Endothelial cell of hepatic sinusoid (primary cell): Measurements from ENCODE around the gene CCDC87.

Source experiments
- in situ Hi-C: cut with HindIII; loops from 2 replicates; pipeline ENCODE4 v1.10.0; 2017; ENCODE audit warnings: low sequenced_read_pairs

CCDC87 gene

DNA sequence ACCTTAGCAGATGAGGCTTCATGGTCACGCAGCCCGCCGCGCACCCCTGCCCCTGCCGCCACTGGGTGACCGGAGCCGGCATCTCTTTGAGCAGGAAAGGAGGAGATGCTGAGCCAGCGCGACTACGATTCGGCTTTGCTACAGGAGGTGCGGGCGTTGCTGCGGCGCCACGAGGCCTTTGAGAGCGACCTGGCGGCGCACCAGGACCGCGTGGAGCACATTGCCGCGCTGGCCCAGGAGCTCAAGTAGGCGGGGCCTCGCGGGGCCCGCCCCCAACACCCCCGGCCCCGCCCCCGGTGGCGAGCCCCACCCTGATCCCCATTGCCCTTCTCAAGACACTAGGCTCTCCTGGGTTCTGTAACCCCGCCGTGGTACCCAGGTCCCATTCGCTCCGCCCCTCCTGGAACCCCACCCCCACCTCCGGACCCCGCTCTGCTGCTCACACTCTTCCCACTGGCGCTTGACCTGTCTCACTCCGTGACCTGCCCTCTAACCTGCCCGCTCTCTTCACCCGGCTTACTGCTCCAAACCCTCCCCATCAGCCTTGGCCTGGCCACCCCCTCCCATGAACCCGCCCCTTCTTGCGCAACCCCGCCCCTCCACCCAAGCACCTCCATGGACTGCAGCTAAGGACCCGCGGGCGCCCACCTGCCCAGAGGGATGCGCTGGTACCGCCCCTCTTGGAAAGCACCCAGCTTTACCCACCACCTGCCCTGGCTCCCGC is 33.6 kb downstream of the CCDC87 start:
- in situ Hi-C loops, result loop anchor here (5.0 kb wide), 1 partner anchor 43 kb away; no protein-coding TSS in a partner anchor

DNA sequence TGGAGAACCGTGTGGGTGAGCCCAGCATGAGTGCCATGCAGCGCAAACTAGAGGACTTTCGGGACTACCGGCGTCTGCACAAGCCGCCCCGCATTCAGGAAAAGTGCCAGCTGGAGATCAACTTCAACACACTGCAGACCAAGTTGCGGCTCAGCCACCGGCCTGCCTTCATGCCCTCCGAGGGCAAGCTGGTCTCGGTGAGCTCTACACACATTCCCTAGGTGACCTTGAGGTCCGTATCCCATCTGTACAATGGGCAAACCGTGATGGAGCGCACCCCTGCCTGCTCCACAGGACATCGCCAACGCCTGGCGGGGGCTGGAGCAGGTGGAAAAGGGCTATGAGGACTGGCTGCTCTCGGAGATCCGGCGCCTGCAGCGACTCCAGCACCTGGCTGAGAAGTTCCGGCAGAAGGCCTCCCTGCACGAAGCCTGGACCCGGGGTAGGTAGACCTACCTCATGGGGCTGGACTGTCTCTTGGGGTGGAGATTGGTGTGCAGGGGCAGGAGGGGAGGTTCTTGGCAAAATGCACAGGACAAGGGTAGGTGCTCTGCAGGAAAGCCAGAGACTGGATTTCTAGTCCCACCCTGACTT is 35.0 kb downstream of the CCDC87 start:
- in situ Hi-C loops, result loop anchor here (5.0 kb wide), 1 partner anchor 44 kb away; no protein-coding TSS in a partner anchor

DNA sequence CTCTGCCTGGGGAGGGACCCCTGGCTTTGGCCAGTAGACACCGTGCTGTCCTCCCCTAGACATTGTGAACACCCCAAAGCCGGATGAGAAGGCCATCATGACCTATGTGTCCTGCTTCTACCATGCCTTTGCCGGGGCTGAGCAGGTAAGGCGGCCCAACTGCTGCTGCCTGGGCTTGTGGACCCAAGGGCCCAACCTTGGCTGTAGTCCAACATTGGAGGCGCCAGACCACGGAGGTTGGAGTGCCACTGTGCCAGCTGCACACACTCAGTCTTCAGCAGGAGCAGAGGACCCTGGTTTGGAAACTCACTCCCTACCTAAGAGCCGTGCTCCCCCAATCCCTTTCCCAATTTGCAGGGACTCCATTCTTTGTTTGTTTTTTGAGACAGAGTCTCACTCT is 36.8 kb downstream of the CCDC87 start:
- in situ Hi-C loops, result loop anchor here (5.0 kb wide), 1 partner anchor 46 kb away; no protein-coding TSS in a partner anchor

DNA sequence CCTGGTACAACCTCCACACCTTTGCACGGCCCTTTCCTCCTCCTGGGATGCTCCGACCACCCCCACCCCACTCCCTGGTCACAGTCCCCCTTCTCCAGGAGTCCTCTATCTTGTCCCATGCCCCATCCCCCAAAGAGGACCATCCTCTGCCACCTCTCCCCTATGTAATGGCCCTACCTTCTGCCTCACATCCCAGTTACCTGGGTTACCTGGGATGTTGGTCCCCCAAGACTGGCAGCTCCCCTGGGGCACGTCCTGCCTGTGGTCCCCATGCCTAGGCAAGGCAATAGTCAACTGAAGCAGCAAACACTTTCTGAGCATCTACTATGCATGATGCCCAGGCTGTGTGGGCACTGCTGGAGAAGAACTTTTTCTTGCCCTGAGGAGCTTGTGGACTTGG is 37.4 kb downstream of the CCDC87 start:
- in situ Hi-C loops, result loop anchor here (5.0 kb wide), 1 partner anchor 47 kb away; no protein-coding TSS in a partner anchor

DNA sequence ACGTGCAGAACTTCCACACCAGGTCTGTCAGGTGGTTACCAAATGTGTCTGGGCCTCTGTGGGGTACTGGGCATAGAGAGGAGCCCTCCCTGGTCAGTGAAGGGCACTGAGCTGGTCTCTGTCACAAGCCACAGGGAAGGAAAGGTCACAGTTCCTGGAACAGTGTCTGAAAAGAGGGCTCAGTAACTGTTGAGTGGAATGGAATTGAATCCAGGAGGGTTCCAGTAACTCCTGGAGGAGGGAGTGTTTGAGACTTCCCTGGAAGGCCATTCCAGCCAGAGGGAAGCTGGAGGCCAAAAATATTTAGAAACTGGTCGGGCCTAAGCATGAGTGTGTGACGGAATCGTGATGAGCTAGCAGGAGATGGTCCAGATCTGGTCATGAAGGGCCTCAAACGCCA is 38.3 kb downstream of the CCDC87 start:
- in situ Hi-C loops, result loop anchor here (5.0 kb wide), 1 partner anchor 48 kb away; no protein-coding TSS in a partner anchor

DNA sequence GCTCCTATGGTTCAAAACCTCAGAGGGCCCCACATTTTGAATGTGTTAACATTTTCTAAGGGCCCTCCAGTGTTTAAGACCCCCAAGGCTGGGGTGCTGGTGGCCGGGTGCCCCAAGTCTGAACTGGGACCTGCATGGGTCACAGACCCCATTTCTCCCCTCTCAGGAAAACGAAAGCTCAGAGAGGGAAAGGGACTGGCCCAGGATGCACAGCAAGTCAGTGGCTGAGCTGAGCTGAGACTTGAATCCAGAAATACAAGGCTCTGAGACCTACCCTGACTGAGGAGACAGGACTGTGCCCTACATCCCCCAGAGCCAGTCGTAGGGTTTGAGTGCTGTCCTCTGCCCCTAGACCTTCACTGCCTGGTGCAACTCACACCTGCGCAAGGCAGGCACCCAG is 42.0 kb downstream of the CCDC87 start:
- in situ Hi-C loops, result no loop called here

DNA sequence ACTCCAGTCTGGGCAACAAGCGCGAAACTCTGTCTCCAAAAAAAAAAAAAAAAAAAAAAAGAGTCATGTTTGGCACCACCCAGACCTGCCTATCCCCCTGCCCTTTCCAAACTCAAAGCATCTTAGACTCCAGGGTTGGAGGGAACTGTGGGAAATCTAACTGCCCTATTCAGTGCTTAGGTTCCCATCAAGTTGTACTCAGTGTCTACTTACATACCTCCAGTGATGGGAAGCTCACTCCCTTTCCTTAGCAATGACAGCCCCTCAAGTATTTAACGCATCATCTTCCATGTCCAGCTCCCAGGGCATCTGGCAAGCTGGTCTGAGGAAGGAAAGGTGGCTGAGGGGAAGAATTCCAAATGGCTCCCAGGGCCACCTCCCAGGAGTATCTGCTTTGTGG is 43.2 kb downstream of the CCDC87 start:
- in situ Hi-C loops, result no loop called here

DNA sequence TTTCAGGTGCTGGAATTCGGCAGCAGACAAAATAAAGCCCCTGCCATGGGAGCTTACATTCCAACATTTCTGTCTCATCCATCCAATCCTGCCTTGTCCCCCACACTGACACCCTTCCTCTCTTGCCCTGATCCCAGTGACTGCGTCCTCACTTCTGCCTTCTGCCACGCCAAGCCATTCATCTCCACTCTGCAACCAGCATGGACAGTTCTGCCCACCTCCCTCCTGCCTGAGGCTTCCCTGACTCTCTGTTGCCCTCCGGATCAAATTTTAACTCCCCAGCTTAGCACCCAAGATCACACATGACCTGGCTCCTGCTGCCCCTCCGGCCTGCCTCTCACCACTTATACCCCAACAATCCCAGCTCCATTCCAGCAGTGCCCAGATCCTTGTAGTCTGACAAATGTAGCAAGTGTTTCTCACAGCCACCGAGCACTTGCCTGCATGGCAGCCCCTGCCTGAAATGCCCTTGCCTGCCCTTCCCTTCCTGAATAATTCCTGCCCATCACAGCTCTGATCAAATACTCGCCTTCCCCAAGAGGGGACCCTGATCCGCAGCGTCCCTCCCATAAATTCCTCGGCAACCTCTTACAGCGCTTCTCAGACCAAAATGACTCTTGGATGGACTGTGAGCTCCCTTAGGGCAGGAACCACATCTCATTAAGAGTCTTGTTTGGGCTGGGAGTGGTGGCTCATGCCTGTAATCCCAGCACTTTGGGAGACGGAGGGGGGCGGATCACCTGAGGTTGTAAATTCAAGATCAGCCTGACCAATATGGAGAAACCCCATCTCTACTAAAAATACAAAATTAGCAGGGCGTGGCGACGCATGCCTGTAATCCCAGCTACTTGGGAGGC is 43.9 kb downstream of the CCDC87 start:
- in situ Hi-C loops, result no loop called here

DNA sequence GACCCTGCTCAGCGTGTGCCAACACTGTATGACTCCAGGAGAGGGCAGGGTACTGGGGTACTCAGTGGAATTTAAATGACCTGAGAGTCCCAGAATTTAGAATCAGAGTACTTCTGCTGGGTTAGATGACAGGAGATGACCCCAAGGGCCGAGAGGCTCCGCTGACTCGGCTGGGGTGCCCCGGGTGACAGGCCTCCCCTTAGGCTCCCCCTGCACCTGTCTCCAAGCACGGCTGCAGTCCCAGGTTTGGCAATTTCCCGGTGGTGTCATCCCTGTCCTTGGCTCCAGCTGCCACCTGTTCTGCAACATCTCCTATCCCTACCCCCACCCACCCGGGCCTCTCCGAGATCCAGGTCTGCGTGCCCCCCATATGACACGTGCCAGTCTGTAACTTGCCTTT is 44.8 kb downstream of the CCDC87 start:
- in situ Hi-C loops, result no loop called here

DNA sequence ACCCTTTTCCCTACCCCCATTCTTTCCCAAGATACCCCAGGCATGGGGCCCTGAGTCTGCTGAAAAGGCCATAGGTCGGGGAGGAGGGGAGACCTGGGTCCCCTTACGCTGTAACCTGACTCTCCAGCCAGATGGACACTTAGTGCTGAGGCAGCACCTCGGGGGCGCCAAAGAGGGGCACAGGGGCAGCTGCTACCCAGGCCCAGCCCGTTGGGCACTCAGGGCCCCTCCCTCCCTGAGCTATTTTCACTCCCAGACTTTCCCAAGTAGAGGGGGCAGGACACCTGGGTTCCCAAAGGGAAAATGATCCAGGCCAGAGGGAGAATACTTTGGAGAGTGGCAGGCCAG is 45.2 kb downstream of the CCDC87 start:
- in situ Hi-C loops, result no loop called here

DNA sequence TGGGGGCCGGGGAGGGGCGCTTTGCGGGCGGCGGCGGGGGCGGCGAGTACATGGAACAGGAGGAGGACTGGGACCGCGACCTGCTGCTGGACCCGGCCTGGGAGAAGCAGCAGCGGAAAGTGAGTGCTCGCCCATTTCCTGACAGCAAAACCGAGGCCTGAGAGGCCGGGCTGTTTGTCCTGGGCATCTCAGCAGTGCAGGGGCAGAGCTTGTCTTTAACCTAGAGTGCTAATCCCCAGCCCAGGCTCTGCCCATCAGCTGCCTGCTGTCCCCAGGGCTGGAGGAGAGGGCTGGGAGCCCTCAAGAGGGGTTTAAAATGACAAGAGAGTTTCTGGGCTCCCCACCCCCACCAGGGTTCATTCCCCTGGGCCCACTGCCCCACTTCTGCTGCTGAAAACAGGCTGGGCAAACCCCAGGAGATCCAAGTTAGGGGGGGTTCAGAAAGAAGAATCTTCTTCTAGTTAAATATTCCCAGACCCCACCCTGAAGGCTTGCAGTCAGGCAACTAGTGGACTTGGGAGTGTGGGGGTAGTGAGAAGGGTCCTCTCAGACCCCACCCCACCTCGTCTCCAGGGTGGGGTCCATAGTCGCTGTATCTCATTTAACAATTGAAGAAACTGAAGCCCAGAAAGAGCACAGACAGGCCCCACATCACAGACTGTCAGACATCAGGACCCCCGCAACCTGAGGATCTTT is 45.7 kb downstream of the CCDC87 start:
- in situ Hi-C loops, result no loop called here

DNA sequence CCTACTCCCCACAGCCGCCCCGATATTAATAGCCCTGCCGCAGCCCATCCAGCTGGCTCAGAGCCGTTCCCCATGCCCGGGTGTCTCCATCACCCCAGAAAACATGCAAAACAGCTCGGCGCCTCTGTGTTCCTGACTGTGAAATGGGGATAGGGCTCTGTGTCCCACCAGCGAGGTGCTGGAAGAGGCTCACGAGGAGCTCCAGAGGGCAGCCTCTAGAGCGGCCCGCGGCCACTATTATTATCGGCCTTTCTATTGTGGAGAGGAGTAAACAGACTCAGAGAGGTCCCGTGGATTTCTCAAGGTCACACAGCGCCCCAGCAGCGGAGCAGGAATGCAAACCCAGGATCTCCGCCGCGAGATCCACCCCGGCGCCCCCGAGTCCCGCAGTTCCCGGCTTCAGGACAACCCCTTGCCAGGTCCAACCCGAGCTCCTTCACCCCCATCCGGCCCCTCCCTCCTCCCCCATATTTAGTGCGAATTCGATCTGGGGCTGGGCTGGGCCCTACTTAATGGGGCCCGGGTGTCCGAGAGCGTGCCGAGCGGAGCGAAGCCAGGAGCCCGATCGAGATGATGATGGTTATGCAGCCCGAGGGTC is 46.4 kb downstream of the CCDC87 start, which contains the start of gene ACTN3:
ACTN3 (plus strand) TSS at position 536 of the 598 bp plus-strand sequence; CDS start at position 571, 35 bp downstream.
- in situ Hi-C loops, result no loop called here

DNA sequence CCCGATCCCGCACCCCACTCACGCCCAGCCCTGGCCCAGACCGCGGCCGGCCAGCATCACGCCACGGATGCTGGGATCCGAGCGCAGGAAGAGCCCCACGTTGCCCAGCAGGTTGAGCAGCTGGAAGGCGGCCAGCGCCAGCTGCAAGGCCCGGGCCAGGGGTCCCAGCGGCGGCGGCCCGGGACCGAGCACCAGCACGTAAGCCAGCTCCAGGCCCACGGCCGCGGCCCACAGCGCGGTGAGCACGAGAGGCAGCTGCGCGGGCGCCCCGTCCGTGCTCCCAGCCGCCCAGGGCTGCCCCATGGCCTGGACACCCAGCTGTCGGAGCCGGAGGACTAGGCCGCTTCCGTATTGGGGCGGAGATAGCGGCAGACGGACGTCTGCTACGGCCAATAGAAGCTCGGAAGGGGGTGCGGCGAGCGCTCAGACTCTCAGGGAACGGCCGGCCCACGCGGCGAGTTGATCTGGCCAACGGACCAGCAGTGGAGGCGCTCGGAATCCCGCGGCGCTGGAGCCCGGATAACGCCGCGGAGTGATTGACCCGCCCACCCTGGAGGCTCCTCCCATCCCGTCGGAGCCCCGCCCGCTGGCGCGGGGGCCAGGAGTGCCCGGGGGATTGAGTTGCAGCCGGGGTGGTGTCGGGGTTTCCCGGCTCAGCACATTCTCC is 47.0 kb downstream of the CCDC87 start, which contains the start of gene ZDHHC24:
ZDHHC24 (minus strand) TSS at position 348 of the 667 bp plus-strand sequence; CDS start at position 303, 45 bp downstream.
- in situ Hi-C loops, result no loop called here

DNA sequence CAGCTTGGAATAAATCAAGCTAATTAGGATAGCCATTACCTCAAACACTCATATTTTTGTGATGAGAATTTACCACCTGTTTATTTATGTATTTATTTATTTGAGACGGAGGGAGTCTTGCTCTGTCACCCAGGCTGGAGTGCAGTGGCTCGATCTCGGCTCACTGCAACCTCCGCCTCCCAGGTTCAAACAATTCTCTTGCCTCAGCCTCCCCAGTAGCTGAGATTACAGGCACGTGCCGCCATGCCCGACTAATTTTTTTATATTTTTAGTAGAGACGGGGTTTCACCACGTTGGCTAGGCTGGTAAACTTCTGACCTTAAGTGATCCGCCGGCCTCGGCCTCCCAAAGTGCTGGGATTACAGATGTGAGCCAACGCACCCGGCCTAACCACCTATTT is 47.9 kb downstream of the CCDC87 start:
- in situ Hi-C loops, result loop anchor here (5.0 kb wide), 2 partner anchors 53 to 77 kb away; no protein-coding TSS in a partner anchor

DNA sequence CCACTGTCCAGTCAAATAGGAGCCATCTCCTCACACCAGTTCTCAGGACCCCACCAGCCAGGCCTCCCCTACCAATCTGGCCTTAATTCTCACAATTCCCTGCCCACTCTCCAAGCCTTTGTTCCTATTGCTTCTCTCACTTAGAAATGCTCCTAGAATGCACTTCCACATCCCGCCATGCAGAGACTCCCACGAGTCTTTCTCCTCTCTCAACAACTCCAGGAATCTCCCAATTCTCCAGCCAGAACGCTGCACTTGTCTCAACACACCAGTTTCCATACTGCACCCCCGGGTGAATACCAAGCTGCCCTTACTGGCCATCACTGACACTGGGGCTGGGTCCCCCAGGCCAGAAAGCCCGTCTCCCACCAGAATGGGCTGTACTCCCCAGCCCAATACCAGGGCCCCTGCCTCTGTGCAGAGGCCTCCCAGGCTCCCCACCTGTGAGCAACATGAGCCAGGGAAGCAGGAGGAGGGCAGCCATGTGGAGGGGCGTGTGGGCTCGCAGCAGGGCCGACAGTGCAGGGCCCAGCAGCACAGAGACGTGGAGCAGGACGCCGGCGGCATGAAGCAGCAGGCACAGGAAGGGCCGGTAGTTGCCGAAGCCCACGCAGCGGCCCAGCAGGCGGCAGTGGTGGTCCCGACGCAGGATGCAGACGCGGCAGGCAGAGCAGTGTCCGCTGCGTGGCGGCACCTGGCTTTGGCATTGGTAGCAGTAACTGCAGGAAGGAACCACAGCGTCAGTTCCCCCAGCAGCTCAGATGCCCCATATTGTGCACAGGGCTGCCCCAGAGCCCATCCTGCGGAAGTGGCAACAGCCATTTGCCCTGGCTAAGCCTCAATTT is 49.4 kb downstream of the CCDC87 start:
- in situ Hi-C loops, result loop anchor here (5.0 kb wide), 2 partner anchors 51 to 79 kb away; no protein-coding TSS in a partner anchor

DNA sequence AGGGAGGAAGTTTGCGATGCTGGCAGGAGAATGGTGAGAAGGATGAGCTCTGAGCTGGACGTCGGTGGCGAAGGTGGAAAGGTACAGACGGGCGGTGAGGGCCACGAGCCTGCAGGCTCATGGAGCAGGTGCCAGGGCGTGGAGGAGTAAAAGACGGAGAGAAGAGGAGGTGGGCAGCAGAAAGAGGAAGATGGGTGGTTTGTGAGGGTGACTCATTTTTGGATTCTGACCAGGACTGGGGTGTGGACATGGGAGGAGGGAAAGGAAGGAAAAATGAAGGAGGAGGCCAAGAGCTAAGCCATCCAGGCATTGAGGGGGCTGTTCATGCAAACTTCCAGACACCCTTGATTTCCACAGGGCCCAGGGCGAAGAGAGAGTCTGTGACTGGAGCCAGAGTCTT is 50.5 kb downstream of the CCDC87 start:
- in situ Hi-C loops, result loop anchor here (5.0 kb wide), 2 partner anchors 50 to 80 kb away; no protein-coding TSS in a partner anchor

DNA sequence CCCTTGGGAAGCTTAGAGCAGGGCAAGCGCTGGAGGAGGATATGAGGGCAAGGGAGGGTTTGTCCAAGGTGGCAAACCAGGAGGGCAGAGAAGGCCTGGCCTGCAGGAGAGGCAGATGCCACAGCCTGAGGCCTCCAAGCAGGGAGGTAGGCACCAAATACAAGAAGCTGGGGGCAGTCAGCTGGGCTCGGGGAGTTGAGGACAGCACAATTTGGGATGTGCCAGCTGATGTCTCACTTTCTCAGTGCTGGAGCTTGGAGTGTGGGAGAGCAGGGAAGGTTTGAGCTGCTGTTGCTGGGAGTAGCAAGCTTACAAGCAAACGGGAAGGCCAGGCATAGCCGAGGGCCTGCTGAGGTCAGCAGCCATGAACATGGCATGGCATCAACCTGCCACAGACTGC is 51.0 kb downstream of the CCDC87 start:
- in situ Hi-C loops, result loop anchor here (5.0 kb wide), 2 partner anchors 50 to 80 kb away; no protein-coding TSS in a partner anchor

DNA sequence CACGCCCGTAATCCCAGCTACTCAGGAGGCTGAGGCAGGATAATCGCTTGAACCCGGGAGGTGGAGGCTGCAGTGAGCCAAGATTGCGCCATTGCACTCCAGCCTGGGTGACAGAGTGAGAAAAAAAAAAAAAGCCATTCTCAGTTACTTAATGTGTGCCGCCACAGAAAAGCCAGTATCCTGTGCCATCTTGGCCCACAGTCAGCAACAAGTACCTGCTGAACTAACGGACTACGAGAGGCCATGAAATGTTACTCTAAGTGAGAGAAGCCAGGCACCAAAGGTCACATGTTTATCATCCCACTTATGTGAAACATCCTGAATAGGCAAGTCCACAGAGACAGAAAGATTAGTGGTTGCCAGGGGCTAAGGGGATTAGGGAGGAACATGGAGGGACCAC is 52.3 kb downstream of the CCDC87 start:
- in situ Hi-C loops, result loop anchor here (5.0 kb wide), 2 partner anchors 48 to 82 kb away; no protein-coding TSS in a partner anchor
